MG63 (cell line): ENCODE results near the gene TOMM22. TPM values are rescaled to one million over a fixed set of nuclear protein-coding genes. Genes with fewer than 3 reads are reported as not detected.
"Not testable (repeated sequence)": the region's sequence is repeated elsewhere in the genome, so short reads cannot be mapped to it uniquely, and the experiment has no call there.

ENCODE experiments used
- DNase-seq: peaks from one replicate; pipeline ENCODE4 v3.0.0-alpha.2; 2020
- H3K27me3 ChIP-seq: fragments of 250-450 bp; sonication (Bioruptor Pico); 2 replicates; pipeline ENCODE4 v1.5.1; 2020; ENCODE audit warnings: mild to moderate bottlenecking, moderate library complexity
- H3K36me3 ChIP-seq: fragments of 250-450 bp; sonication (Bioruptor Pico); 2 replicates; pipeline ENCODE4 v1.5.1; 2020; ENCODE audit warnings: mild to moderate bottlenecking, moderate library complexity
- H3K4me3 ChIP-seq: fragments of 250-450 bp; sonication (Bioruptor Pico); 2 replicates; pipeline ENCODE4 v1.5.1; 2020; ENCODE audit warnings: mild to moderate bottlenecking, moderate library complexity
- H3K9me3 ChIP-seq: fragments of 250-450 bp; sonication (Bioruptor Pico); 2 replicates; pipeline ENCODE4 v1.5.1; 2020; ENCODE audit warnings: mild to moderate bottlenecking, moderate library complexity
- total RNA-seq: library from RNA; depleted of rRNA; stranded (reverse); fragments of >200 nt; shearing (Covaris generic); gene quantifications from 2 replicates; pipeline ENCODE4 v1.2.3, GENCODE V29; 2014; ENCODE audit warnings: low replicate concordance; rRNA removed

Gene TOMM22
- total RNA-seq, result 110 and 257 TPM in 2 replicates

- peak within 1 kb of the TSS; percentile 81 for H3K4me3 ChIP-seq
- H3K27me3 ChIP-seq, result no peaks in the 10 kb centered on the region
- no peaks in the 10 kb centered on the region; the same call in 1 of the 2 replicates for H3K9me3 ChIP-seq
- DNase-seq, result peak; percentile 89
- H3K36me3 ChIP-seq, result peaks cover 43% of the 10 kb centered on the region
These were observed at the start of gene TOMM22 for GRCh38 chr22:38681582-38682335. TSS of gene TOMM22 (plus strand) at chr22:38681957. CDS start at chr22:38681979, 22 bp downstream.

- Histone ChIP-seq H3K9me3 (no peaks in the 10 kb centered on the region), H3K27me3 (no peaks in the 10 kb centered on the region), H3K4me3 (no peak overlapping the region), H3K36me3 (no peaks in the 10 kb centered on the region)
- no peak for DNase-seq
These were observed 49.2 kb upstream of the TOMM22 start for GRCh38 chr22:38632528-38632927.

GRCh38 chr22:38638216-38638615 is 43.5 kb upstream of the TOMM22 start:
- no peaks in the 10 kb centered on the region for H3K27me3 ChIP-seq
- H3K9me3 ChIP-seq, result no peaks in the 10 kb centered on the region
- peaks cover 2% of the 10 kb centered on the region; the same call in 1 of the 2 replicates for H3K36me3 ChIP-seq
- DNase-seq, result no peak
- no peak overlapping the region for H3K4me3 ChIP-seq

- peaks cover 2% of the 10 kb centered on the region; the same call in 1 of the 2 replicates for H3K36me3 ChIP-seq
- no peaks in the 10 kb centered on the region for H3K27me3 ChIP-seq
- DNase-seq, result no peak
- no peaks in the 10 kb centered on the region for H3K9me3 ChIP-seq
- H3K4me3 ChIP-seq, result no peak overlapping the region
These were observed 43.0 kb upstream of the TOMM22 start for GRCh38 chr22:38638728-38639127.

- peaks cover 2% of the 10 kb centered on the region; the same call in 1 of the 2 replicates for H3K36me3 ChIP-seq
- no peak overlapping the region for H3K4me3 ChIP-seq
- no peaks in the 10 kb centered on the region for H3K27me3 ChIP-seq
- no peak for DNase-seq
- H3K9me3 ChIP-seq, result no peaks in the 10 kb centered on the region
These were observed 40.2 kb upstream of the TOMM22 start for GRCh38 chr22:38641476-38642040.

GRCh38 chr22:38644245-38644644 is 37.5 kb upstream of the TOMM22 start:
- not testable (repeated sequence) for H3K27me3 ChIP-seq

GRCh38 chr22:38645430-38645829 is 36.3 kb upstream of the TOMM22 start:
- H3K27me3 ChIP-seq, result no peaks in the 10 kb centered on the region
- no peak for DNase-seq
- H3K36me3 ChIP-seq, result no peaks in the 10 kb centered on the region
- H3K4me3 ChIP-seq, result no peak overlapping the region
- no peaks in the 10 kb centered on the region for H3K9me3 ChIP-seq

More at GRCh38 chr22:38644245-38644644, 37.5 kb upstream of the TOMM22 start:
- H3K36me3 ChIP-seq, H3K9me3 ChIP-seq, DNase-seq, H3K4me3 ChIP-seq: not testable (repeated sequence)

- no peak overlapping the region for H3K4me3 ChIP-seq
- no peak for DNase-seq
- H3K9me3 ChIP-seq, result no peaks in the 10 kb centered on the region
- no peaks in the 10 kb centered on the region for H3K36me3 ChIP-seq
- H3K27me3 ChIP-seq, result no peaks in the 10 kb centered on the region
These were observed 31.8 kb upstream of the TOMM22 start for GRCh38 chr22:38649841-38650522.

GRCh38 chr22:38652859-38653258 is 28.9 kb upstream of the TOMM22 start:
- Histone ChIP-seq H3K4me3 (no peak overlapping the region), H3K9me3 (no peaks in the 10 kb centered on the region), H3K36me3 (no peaks in the 10 kb centered on the region), H3K27me3 (no peaks in the 10 kb centered on the region)
- no peak for DNase-seq

GRCh38 chr22:38653741-38654140 is 28.0 kb upstream of the TOMM22 start:
- no peaks in the 10 kb centered on the region for H3K9me3 ChIP-seq
- no peaks in the 10 kb centered on the region for H3K27me3 ChIP-seq
- no peak for DNase-seq
- no peak overlapping the region for H3K4me3 ChIP-seq
- H3K36me3 ChIP-seq, result no peaks in the 10 kb centered on the region

- DNase-seq, result no peak
- H3K36me3 ChIP-seq, result no peaks in the 10 kb centered on the region
- H3K4me3 ChIP-seq, result peak overlapping the region; percentile 97
These were observed 26.1 kb upstream of the TOMM22 start for GRCh38 chr22:38655519-38656255.

GRCh38 chr22:38656256-38657044 is 25.3 kb upstream of the TOMM22 start, which contains the start of the genes CBY1 and FAM227A:
TSS of gene CBY1 (plus strand) at chr22:38656638. CDS start at chr22:38668055, 11,417 bp downstream.
TSS of gene FAM227A (minus strand) at chr22:38656392. CDS start at chr22:38650168, 6,224 bp downstream.
- H3K4me3 ChIP-seq, result peak within 1 kb of the TSS; percentile 97
- peak; percentile 85 for DNase-seq
- no peaks in the 10 kb centered on the region for H3K36me3 ChIP-seq

More at GRCh38 chr22:38655519-38656255, 26.1 kb upstream of the TOMM22 start:
- H3K9me3 ChIP-seq, result no peaks in the 10 kb centered on the region
- no peaks in the 10 kb centered on the region for H3K27me3 ChIP-seq

GRCh38 chr22:38657045-38657909 is 24.5 kb upstream of the TOMM22 start:
- Histone ChIP-seq H3K4me3 (peak overlapping the region; percentile 97), H3K9me3 (no peaks in the 10 kb centered on the region), H3K36me3 (no peaks in the 10 kb centered on the region), H3K27me3 (no peaks in the 10 kb centered on the region)
- no peak for DNase-seq

More at GRCh38 chr22:38656256-38657044, 25.3 kb upstream of the TOMM22 start, which contains the start of the genes CBY1 and FAM227A:
- Histone ChIP-seq H3K9me3 (no peaks in the 10 kb centered on the region), H3K27me3 (no peaks in the 10 kb centered on the region)

- Histone ChIP-seq H3K9me3 (no peaks in the 10 kb centered on the region), H3K27me3 (no peaks in the 10 kb centered on the region), H3K4me3 (no peak overlapping the region), H3K36me3 (peaks cover 9% of the 10 kb centered on the region)
- DNase-seq, result peak; percentile 94
These were observed 6.9 kb upstream of the TOMM22 start for GRCh38 chr22:38674888-38675287.

GRCh38 chr22:38675833-38676232 is 5.9 kb upstream of the TOMM22 start:
- DNase-seq, result no peak

More at GRCh38 chr22:38675833-38676232, 5.9 kb upstream of the TOMM22 start:
- Histone ChIP-seq H3K9me3 (no peaks in the 10 kb centered on the region), H3K4me3 (no peak overlapping the region), H3K27me3 (no peaks in the 10 kb centered on the region), H3K36me3 (peaks cover 9% of the 10 kb centered on the region)
